Activated CD8-positive, alpha-beta memory T cell treated with anti-CD3 and anti-CD28 coated beads for 36 hours (primary cell): ENCODE results near the gene MTMR2. TPM values are rescaled to one million over a fixed set of nuclear protein-coding genes. Genes with fewer than 3 reads are reported as not detected.

Source experiments
- CTCF ChIA-PET: fragments of 350-600 bp; sonication (Branson Sonifier 250); formaldehyde crosslinking; loops from one replicate; lab custom pipeline; 2021; ENCODE audit warnings: antibody characterized with exemption; lab: Charles Lee
- POLR2A ChIA-PET: fragments of 350-600 bp; sonication (Branson Sonifier 250); formaldehyde crosslinking; loops from one replicate; lab custom pipeline; 2021; ENCODE audit warnings: antibody characterized with exemption; lab: Charles Lee
- total RNA-seq, 2 experiments: library from RNA; stranded (reverse); gene quantifications; one replicate each; pipeline ENCODE4 v1.2.3, GENCODE V29; 2021

The MTMR2 gene
- total RNA-seq, 2 experiments from 2014 or later, result 51.5 to 54.2 TPM

- ChIA-PET CTCF (no interaction called here), POLR2A (interaction anchor here (0.6 kb wide), 1 partner anchor 726 kb away, joined by 3 read pairs; no protein-coding TSS in a partner anchor)
These were observed 130.8 kb downstream of the MTMR2 start for GRCh38 chr11:95793116-95793515.

GRCh38 chr11:95792700-95793099 lies 131.2 kb downstream of the MTMR2 start:
- ChIA-PET POLR2A (interaction anchor here (0.6 kb wide), 1 partner anchor 726 kb away, joined by 3 read pairs; no protein-coding TSS in a partner anchor), CTCF (no interaction called here)

- CTCF ChIA-PET, result no interaction called here
- POLR2A ChIA-PET, result interaction anchor here (1.0 kb wide), 1 partner anchor 633 kb away, joined by 4 read pairs; no protein-coding TSS in a partner anchor
These were observed 131.7 kb downstream of the MTMR2 start for GRCh38 chr11:95792200-95792599.

- POLR2A ChIA-PET, result interaction anchor here (1.0 kb wide), 1 partner anchor 633 kb away, joined by 4 read pairs; no protein-coding TSS in a partner anchor
- CTCF ChIA-PET, result interaction anchor here (1.2 kb wide), 1 partner anchor 98 kb away, joined by 5 read pairs; no protein-coding TSS in a partner anchor
These were observed 132.2 kb downstream of the MTMR2 start for GRCh38 chr11:95791709-95792033.

- CTCF ChIA-PET, result interaction anchor here (0.6 to 1.2 kb wide), 2 partner anchors 98 to 277 kb away, joined by 3 to 5 read pairs; no protein-coding TSS in a partner anchor
These were observed 132.8 kb downstream of the MTMR2 start for GRCh38 chr11:95790933-95791708.

GRCh38 chr11:95790123-95790932 lies 133.6 kb downstream of the MTMR2 start, which contains the start of gene CEP57:
Gene CEP57, plus strand, starts transcription at chr11:95790498. Its CDS starts 201 bp downstream, at chr11:95790699.
- ChIA-PET CTCF (interaction anchor here (0.6 to 1.5 kb wide), 3 partner anchors 97 to 599 kb away, joined by 3 to 5 read pairs (median 4); partner anchors contain the start of genes CCDC82 and JRKL), POLR2A (interaction anchor here (1.0 to 2.9 kb wide), 10 partner anchors 50 to 722 kb away, joined by 3 to 14 read pairs (median 4); partner anchors contain the start of genes CCDC82, JRKL, MAML2 and SESN3)

More at GRCh38 chr11:95790933-95791708, 132.8 kb downstream of the MTMR2 start:
- POLR2A ChIA-PET, result interaction anchor here (1.0 to 2.9 kb wide), 7 partner anchors 549 to 723 kb away, joined by 3 to 14 read pairs (median 5); partner anchors contain the start of gene SESN3

- POLR2A ChIA-PET, result interaction anchor here (0.6 to 2.9 kb wide), 10 partner anchors 49 to 816 kb away, joined by 3 to 14 read pairs (median 4); partner anchors contain the start of genes CCDC82, JRKL, KDM4D and MAML2
These were observed 134.3 kb downstream of the MTMR2 start, which contains the start of gene FAM76B for GRCh38 chr11:95789506-95790122. Gene FAM76B, minus strand, starts transcription at chr11:95789782. Its CDS starts 304 bp downstream, at chr11:95789478.

GRCh38 chr11:95788921-95789505 lies 134.9 kb downstream of the MTMR2 start:
- ChIA-PET POLR2A (interaction anchor here (0.6 to 2.9 kb wide), 11 partner anchors 9 to 815 kb away, joined by 3 to 14 read pairs (median 4); partner anchors contain the start of genes CCDC82, JRKL, KDM4D and MAML2), CTCF (interaction anchor here (1.0 to 1.5 kb wide), 2 partner anchors 600 to 637 kb away, joined by 4 read pairs; partner anchors contain the start of genes CCDC82 and JRKL)

More at GRCh38 chr11:95789506-95790122, 134.3 kb downstream of the MTMR2 start, which contains the start of gene FAM76B:
- CTCF ChIA-PET, result interaction anchor here (1.5 kb wide), 1 partner anchor 600 kb away, joined by 4 read pairs; the partner anchor contains the start of genes CCDC82 and JRKL

Other genes starting within 250 kb of the MTMR2 start
- gene FAM76B, start 134.3 kb downstream of the MTMR2 start, total RNA-seq, result 10 to 100 TPM; 35.4 to 37.8 TPM
- gene CEP57, start 133.6 kb downstream of the MTMR2 start, total RNA-seq, result 10 to 100 TPM; 67.1 to 67.2 TPM